Right cardiac atrium (tissue), 5 donors: Measurements from ENCODE around the gene EFNA5. TPM values are rescaled to one million over a fixed set of nuclear protein-coding genes. Genes with fewer than 3 reads are reported as not detected.
A peak's percentile ranks its signal among the peaks of the same experiment; 100 is the strongest.

ENCODE experiments used
- ATAC-seq, 2 donors: fragments of 200-7000 bp; cut with Tn5 transposase; one replicate each; pipeline versions ENCODE4 v1.8.0 to v1.9.1; 2020; ENCODE audit warnings: moderate library complexity in 2 of 2, mild to moderate bottlenecking in 1 of 2
- DNase-seq, 3 donors: peaks; one replicate each; pipeline ENCODE4 v3.0.0-alpha.2; 2020
- H3K27ac ChIP-seq: one replicate; pipeline ENCODE4 v1.5.1; 2013; ENCODE audit warnings: mild to moderate bottlenecking, low read length, control low read depth, moderate library complexity
- H3K27me3 ChIP-seq: one replicate; pipeline ENCODE4 v1.6.1; 2013; ENCODE audit not compliant: control insufficient read depth, insufficient read depth
- H3K4me1 ChIP-seq: one replicate; pipeline ENCODE4 v1.6.1; 2013; ENCODE audit warnings: low read length; ENCODE audit not compliant: control insufficient read depth, insufficient read depth
- H3K4me3 ChIP-seq: one replicate; pipeline ENCODE4 v1.5.1; 2013; ENCODE audit warnings: low read length, control low read depth
- H3K9me3 ChIP-seq: one replicate; pipeline ENCODE4 v1.6.1; 2013; ENCODE audit warnings: low read length; ENCODE audit not compliant: control insufficient read depth
- WGBS: extraction: QIAGEN DNeasy Blood & Tissue Kit; methylation state at CpG from one replicate; pipeline ENCODE4 v1.1.7; 2013; 5-methylcytosine and 5-hydroxymethylcytosine counted together
- intact Hi-C, 4 donors: fragments of 100-400 bp; cut with DNase I; formaldehyde crosslinking; loops; one replicate each; pipeline versions ENCODE4 v1.11.0 to v1.14.0; 2022 to 2023
- polyA plus RNA-seq: library from polyadenylated mRNA; stranded (reverse); fragments of 200-250 nt; gene quantifications from one replicate; pipeline ENCODE4 v1.2.3, GENCODE V29; 2013
- total RNA-seq, 4 donors: library from RNA; stranded (reverse); fragmentation: NEBNext Ultra II Directional; extraction: Animal tissue kit (Norgen Biotek cat#: 25700); gene quantifications; one replicate each; pipeline ENCODE4 v1.2.1, GENCODE V29; 2021
- donor health status: healthy with polysubstance abuse.
- donor health status: DM: no; HTN: yes; CAD: no.
- donor health status: DM: no; HTN: no; CAD: no.
- donor health status: DM: no; HTN: yes; CAD: no; lungs with severe emphysema.
- donor health status: DM: yes; HTN: yes; CAD: no.

Gene EFNA5
- total and polyA plus RNA-seq, 5 donors = 4.5 to 26.4 (median 21.8) TPM

DNA sequence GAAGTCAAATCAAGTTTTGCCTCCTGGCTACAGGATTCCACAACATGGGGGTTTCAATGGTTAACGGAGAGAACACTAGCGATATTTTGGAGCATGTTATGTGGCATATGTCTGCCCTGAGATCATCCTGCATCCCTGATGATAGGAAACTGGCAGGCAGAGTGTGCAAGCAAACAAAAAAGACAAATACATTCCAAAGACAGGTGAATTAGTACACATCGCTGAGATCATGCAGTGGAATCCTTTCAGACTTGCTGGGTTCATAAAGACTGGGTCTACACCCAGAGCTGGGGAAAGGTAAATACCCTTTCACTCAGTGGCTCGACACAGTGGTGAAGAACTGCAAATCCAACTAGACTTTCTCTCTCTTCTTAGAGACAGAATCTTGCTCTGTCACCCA, 286.5 kb downstream of the EFNA5 start:
- WGBS = 94% methylated on average over 4 of the region's 4 CpGs
- Histone ChIP-seq H3K4me3 (no peak overlapping the region), H3K27ac (no peak overlapping the region), H3K4me1 (no peaks in the 10 kb centered on the region), H3K27me3 (no peaks in the 10 kb centered on the region), H3K9me3 (no peaks in the 10 kb centered on the region)
- ATAC-seq = no peak
- intact Hi-C loops = no loop called here
- no peak for DNase-seq

- Histone ChIP-seq H3K27ac (no peak overlapping the region), H3K4me1 (no peaks in the 10 kb centered on the region), H3K27me3 (no peaks in the 10 kb centered on the region), H3K4me3 (no peak overlapping the region), H3K9me3 (no peaks in the 10 kb centered on the region)
- ATAC-seq (no peak), DNase-seq (no peak)
- 92% methylated on average over 1 of the region's 1 CpG for WGBS
- intact Hi-C loops = no loop called here
Observed at GRCh38 chr5:107383414-107383813, 287.3 kb downstream of the EFNA5 start.

DNA sequence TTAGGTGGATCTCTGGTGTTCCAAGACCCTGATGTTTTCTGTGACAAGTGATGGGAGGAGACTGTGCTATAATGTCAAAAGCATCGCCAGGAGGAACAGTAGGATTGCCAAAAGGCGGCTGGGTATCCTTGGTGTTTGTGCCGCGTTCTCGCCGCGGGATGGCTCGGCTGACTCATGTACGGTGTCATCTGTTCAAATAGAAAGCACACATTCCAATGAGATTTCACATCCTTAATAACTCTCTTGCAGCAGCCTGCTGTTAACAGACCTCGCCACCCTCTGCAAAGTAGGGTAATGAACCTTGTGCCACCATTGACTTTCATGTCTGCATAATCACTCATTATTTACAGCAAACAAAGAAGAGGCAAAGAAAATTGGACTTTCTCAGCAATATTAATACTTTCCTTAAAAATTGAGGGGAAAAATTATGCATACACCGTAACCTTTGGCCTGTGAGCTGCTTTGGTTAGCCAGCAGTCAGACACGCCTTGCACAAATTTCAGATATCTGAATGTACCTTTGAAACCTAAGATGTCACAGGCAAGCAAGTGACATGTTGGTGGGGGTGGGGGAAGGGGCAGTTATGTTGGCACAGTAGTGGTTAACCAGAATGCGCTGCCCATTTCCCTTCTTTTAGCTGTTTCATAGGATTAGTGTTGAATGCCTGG, 289.4 kb downstream of the EFNA5 start:
- H3K9me3 ChIP-seq = no peaks in the 10 kb centered on the region
- H3K4me1 ChIP-seq = no peaks in the 10 kb centered on the region
- WGBS = 59% methylated on average over 13 of the region's 13 CpGs
- H3K27ac ChIP-seq = no peak overlapping the region
- peak in 2 of 3 donors; percentile 21 to 37 for DNase-seq
- intact Hi-C loops = no loop called here
- peak; percentile 70 to 84 for ATAC-seq
- H3K4me3 ChIP-seq = no peak overlapping the region
- no peaks in the 10 kb centered on the region for H3K27me3 ChIP-seq

- whole genome bisulfite sequencing = 95% methylated on average over 10 of the region's 10 CpGs
- intact Hi-C loops = no loop called here
- H3K27ac ChIP-seq = no peak overlapping the region
- no peaks in the 10 kb centered on the region for H3K27me3 ChIP-seq
- no peak for DNase-seq
- H3K4me1 ChIP-seq = no peaks in the 10 kb centered on the region
- no peaks in the 10 kb centered on the region for H3K9me3 ChIP-seq
- no peak overlapping the region for H3K4me3 ChIP-seq
- ATAC-seq = peak; percentile 18 to 19
Observed at GRCh38 chr5:107380654-107381053, 290.1 kb downstream of the EFNA5 start.

DNA sequence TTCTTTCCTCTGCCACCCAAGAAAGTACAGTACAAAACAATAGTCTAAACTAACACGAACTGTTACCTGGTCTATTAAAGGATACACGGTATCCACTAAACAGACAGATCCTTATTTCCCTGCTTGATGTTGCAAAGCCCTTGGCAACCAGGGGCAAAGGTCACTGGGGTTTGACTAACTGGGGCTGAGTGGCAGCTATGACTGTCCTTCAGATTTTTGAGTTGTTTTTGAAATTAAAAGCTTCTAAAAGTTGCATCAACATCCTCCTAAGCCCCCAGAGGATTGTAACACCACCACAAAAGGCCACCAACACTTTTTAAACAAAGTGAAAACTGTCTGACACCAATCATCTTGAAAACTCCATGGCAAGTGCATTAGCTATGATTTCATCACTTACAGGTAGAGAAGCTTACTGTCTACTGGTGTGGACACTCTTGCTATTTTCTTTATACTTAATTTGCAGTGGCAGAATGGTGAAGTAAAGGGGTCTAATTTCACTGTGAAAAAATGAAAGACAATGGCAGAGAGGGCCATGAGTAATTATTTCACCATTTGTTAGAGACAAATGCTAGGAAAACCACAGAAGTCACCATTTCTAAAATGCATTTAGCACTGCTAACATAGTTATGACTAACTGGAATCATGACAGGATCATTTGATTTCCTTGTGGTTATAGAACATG, 292.4 kb downstream of the EFNA5 start:
- no peak overlapping the region for H3K27ac ChIP-seq
- no peaks in the 10 kb centered on the region for H3K9me3 ChIP-seq
- no peak for DNase-seq
- no peak overlapping the region for H3K4me3 ChIP-seq
- intact Hi-C loops = no loop called here
- ATAC-seq = no peak
- WGBS = 85% methylated on average over 2 of the region's 2 CpGs
- H3K4me1 ChIP-seq = no peaks in the 10 kb centered on the region
- no peaks in the 10 kb centered on the region for H3K27me3 ChIP-seq

GRCh38 chr5:107377277-107377609, 293.5 kb downstream of the EFNA5 start:
- WGBS = 82% methylated on average over 5 of the region's 5 CpGs
- DNase-seq (no peak), ATAC-seq (no peak)
- no peaks in the 10 kb centered on the region for H3K27me3 ChIP-seq
- intact Hi-C loops = no loop called here
- H3K27ac ChIP-seq = no peak overlapping the region
- H3K9me3 ChIP-seq = no peaks in the 10 kb centered on the region
- H3K4me1 ChIP-seq = no peaks in the 10 kb centered on the region
- no peak overlapping the region for H3K4me3 ChIP-seq

GRCh38 chr5:107376546-107377276, 294.0 kb downstream of the EFNA5 start:
- intact Hi-C loops = no loop called here
- DNase-seq (no peak), ATAC-seq (no peak)
- Histone ChIP-seq H3K27me3 (no peaks in the 10 kb centered on the region), H3K4me1 (no peaks in the 10 kb centered on the region), H3K27ac (no peak overlapping the region), H3K9me3 (no peaks in the 10 kb centered on the region), H3K4me3 (no peak overlapping the region)
- WGBS = 84% methylated on average over 11 of the region's 11 CpGs

GRCh38 chr5:107373549-107374263, 297.0 kb downstream of the EFNA5 start:
- 86% methylated on average over 9 of the region's 9 CpGs for WGBS
- ATAC-seq (no peak), DNase-seq (no peak)
- Histone ChIP-seq H3K4me3 (no peak overlapping the region), H3K27ac (no peak overlapping the region), H3K4me1 (no peaks in the 10 kb centered on the region), H3K27me3 (no peaks in the 10 kb centered on the region), H3K9me3 (no peaks in the 10 kb centered on the region)
- intact Hi-C loops = no loop called here

DNA sequence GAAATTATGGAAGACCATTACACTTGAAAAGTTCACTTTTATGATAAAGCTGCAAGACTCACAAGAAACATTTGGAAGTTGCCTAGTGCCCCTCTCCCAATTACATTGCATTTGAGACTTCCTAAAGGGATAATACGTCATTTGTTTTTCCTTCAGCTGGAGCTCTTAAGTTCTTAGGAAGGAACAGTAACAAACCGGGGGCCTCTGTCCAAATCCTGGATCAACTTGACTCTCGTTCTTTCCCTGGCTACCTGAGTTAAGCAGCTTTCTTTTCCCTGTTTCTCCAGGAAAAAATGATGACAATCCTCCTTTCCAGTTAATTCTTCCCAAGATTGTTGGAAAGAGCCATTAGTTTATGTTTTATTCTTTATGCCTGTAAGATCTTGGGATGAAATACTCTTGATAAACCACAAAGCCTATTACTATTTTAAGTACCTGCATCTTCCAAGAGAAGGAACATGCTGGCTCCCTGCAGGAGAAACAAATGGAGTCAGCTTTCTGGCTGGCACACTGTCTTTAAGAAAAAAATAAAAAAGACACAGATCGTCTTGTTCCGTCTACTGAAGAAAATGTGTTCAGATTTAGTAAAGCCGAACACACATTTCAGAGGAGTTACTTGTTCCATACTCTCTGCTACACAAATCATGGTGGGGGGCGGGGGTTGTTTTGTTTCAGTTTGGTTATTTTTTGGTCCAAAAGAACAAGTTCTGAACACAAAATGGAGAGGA, 297.9 kb downstream of the EFNA5 start:
- H3K27ac ChIP-seq = no peak overlapping the region
- ATAC-seq (no peak), DNase-seq (no peak)
- H3K4me3 ChIP-seq = no peak overlapping the region
- 58% methylated on average over 7 of the region's 7 CpGs for WGBS
- intact Hi-C loops = no loop called here
- H3K4me1 ChIP-seq = no peaks in the 10 kb centered on the region
- H3K9me3 ChIP-seq = no peaks in the 10 kb centered on the region
- no peaks in the 10 kb centered on the region for H3K27me3 ChIP-seq

GRCh38 chr5:107370396-107370968, 300.3 kb downstream of the EFNA5 start:
- DNase-seq (peak in 2 of 3 donors; percentile 24 to 30), ATAC-seq (peak; percentile 68 to 77)
- intact Hi-C loops = no loop called here
- WGBS = 58% methylated on average over 6 of the region's 6 CpGs
- H3K9me3 ChIP-seq = no peaks in the 10 kb centered on the region
- H3K27me3 ChIP-seq = no peaks in the 10 kb centered on the region
- H3K4me3 ChIP-seq = no peak overlapping the region
- no peaks in the 10 kb centered on the region for H3K4me1 ChIP-seq
- H3K27ac ChIP-seq = no peak overlapping the region
